Measurements from ENCODE around the gene GIT1.

DNA sequence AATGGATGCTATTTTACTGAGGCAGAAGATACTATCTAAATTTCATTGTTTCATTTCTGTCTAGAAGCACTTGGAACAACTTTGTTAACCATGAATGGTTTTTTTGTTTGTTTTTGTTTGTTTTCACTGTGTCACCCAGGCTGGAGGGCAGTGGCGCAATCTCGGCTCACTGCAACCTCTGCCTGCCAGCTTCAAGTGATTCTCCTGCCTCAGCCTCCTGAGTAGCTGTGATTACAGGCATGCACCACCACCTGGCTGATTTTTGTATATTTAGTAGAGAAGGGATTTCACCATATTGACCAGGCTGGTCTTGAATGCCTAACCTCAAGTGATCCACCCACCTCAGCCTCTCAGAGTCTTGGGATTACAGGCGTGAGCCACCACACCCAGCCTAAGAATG is 63.1 kb downstream of the GIT1 start:
- TF ChIP-seq EP300 (conservative IDR thresholded peaks at IDR 0.05; ENCODE audit: poor library complexity, severe bottlenecking) (no peak), POLR2AphosphoS5 (IDR thresholded peaks at IDR 0.05) (no peak), EZH2 (IDR thresholded peaks at IDR 0.05; ENCODE audit: borderline replicate concordance, insufficient read depth, low read length, poor library complexity, severe bottlenecking) (no peak), TAF1 (IDR thresholded peaks at IDR 0.05; ENCODE audit: low read depth) (no peak)
- TF ChIP-seq, protein P1, sequence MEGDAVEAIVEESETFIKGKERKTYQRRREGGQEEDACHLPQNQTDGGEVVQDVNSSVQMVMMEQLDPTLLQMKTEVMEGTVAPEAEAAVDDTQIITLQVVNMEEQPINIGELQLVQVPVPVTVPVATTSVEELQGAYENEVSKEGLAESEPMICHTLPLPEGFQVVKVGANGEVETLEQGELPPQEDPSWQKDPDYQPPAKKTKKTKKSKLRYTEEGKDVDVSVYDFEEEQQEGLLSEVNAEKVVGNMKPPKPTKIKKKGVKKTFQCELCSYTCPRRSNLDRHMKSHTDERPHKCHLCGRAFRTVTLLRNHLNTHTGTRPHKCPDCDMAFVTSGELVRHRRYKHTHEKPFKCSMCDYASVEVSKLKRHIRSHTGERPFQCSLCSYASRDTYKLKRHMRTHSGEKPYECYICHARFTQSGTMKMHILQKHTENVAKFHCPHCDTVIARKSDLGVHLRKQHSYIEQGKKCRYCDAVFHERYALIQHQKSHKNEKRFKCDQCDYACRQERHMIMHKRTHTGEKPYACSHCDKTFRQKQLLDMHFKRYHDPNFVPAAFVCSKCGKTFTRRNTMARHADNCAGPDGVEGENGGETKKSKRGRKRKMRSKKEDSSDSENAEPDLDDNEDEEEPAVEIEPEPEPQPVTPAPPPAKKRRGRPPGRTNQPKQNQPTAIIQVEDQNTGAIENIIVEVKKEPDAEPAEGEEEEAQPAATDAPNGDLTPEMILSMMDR (IDR thresholded peaks at IDR 0.05; ENCODE audit: poor library complexity, severe bottlenecking) = no peak
- TF ChIP-seq, protein P2, sequence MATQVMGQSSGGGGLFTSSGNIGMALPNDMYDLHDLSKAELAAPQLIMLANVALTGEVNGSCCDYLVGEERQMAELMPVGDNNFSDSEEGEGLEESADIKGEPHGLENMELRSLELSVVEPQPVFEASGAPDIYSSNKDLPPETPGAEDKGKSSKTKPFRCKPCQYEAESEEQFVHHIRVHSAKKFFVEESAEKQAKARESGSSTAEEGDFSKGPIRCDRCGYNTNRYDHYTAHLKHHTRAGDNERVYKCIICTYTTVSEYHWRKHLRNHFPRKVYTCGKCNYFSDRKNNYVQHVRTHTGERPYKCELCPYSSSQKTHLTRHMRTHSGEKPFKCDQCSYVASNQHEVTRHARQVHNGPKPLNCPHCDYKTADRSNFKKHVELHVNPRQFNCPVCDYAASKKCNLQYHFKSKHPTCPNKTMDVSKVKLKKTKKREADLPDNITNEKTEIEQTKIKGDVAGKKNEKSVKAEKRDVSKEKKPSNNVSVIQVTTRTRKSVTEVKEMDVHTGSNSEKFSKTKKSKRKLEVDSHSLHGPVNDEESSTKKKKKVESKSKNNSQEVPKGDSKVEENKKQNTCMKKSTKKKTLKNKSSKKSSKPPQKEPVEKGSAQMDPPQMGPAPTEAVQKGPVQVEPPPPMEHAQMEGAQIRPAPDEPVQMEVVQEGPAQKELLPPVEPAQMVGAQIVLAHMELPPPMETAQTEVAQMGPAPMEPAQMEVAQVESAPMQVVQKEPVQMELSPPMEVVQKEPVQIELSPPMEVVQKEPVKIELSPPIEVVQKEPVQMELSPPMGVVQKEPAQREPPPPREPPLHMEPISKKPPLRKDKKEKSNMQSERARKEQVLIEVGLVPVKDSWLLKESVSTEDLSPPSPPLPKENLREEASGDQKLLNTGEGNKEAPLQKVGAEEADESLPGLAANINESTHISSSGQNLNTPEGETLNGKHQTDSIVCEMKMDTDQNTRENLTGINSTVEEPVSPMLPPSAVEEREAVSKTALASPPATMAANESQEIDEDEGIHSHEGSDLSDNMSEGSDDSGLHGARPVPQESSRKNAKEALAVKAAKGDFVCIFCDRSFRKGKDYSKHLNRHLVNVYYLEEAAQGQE (IDR thresholded peaks at IDR 0.05; ENCODE audit: borderline replicate concordance) = no peak

Data from neural cell (in vitro differentiated cells).